Parathyroid adenoma (tissue), 2 donors: Measurements from ENCODE around the gene LBX2.

Experiments
- H2AFZ ChIP-seq: fragments of 300-600 bp; sonication (generic); one replicate; pipeline ENCODE4 v1.7.0; 2017; ENCODE audit warnings: antibody characterized with exemption, mild to moderate bottlenecking
- H3K27ac ChIP-seq: fragments of 300-600 bp; sonication (generic); one replicate; pipeline ENCODE4 v1.7.0; 2017
- H3K27me3 ChIP-seq: fragments of 300-600 bp; sonication (generic); one replicate; pipeline ENCODE4 v1.7.0; 2017; ENCODE audit warnings: low read length; ENCODE audit not compliant: control insufficient read depth, insufficient read depth
- H3K36me3 ChIP-seq: fragments of 300-600 bp; sonication (generic); one replicate; pipeline ENCODE4 v1.7.0; 2017; ENCODE audit warnings: low read length; ENCODE audit not compliant: control insufficient read depth, insufficient read depth
- H3K4me1 ChIP-seq: fragments of 300-600 bp; sonication (generic); one replicate; pipeline ENCODE4 v1.7.0; 2017; ENCODE audit warnings: control low read depth
- H3K4me2 ChIP-seq: fragments of 300-600 bp; sonication (generic); one replicate; pipeline ENCODE4 v1.7.0; 2017; ENCODE audit warnings: low read length
- H3K4me3 ChIP-seq: fragments of 300-600 bp; sonication (generic); one replicate; pipeline ENCODE4 v1.7.0; 2017; ENCODE audit warnings: low read depth, low read length
- H3K79me2 ChIP-seq: fragments of 300-600 bp; sonication (generic); one replicate; pipeline ENCODE4 v1.7.0; 2017; ENCODE audit warnings: control low read depth
- H3K9ac ChIP-seq: fragments of 300-600 bp; sonication (generic); one replicate; pipeline ENCODE4 v1.7.0; 2017; ENCODE audit warnings: mild to moderate bottlenecking
- H3K9me3 ChIP-seq: fragments of 300-600 bp; sonication (generic); one replicate; pipeline ENCODE4 v1.7.0; 2017; ENCODE audit warnings: low read length; ENCODE audit not compliant: control insufficient read depth
- CTCF ChIP-seq: fragments of 300-600 bp; sonication (generic); IDR thresholded peaks from one replicate; pipeline ENCODE4 v1.7.0; 2017; ENCODE audit warnings: antibody characterized with exemption, mild to moderate bottlenecking
- donor health status: primary hyperparathyroidism.

The LBX2 gene

GRCh38 chr2:74497777-74498499 is 1.5 kb downstream of the LBX2 start:
- no peak for TF ChIP-seq CTCF
- H3K79me2 ChIP-seq, result no peaks in the 10 kb centered on the region
- H3K4me1 ChIP-seq, result peaks cover 10% of the 10 kb centered on the region
- no peaks in the 10 kb centered on the region for H3K9me3 ChIP-seq
- no peaks in the 10 kb centered on the region for H3K27me3 ChIP-seq
- H2AFZ ChIP-seq, result no peak overlapping the region
- H3K4me3 ChIP-seq, result no peak overlapping the region
- H3K9ac ChIP-seq, result no peak overlapping the region
- no peak overlapping the region for H3K27ac ChIP-seq
- no peaks in the 10 kb centered on the region for H3K36me3 ChIP-seq
- H3K4me2 ChIP-seq, result peak overlapping the region; percentile 7

- Histone ChIP-seq H3K4me1 (peaks cover 10% of the 10 kb centered on the region), H3K79me2 (no peaks in the 10 kb centered on the region), H2AFZ (no peak overlapping the region), H3K4me2 (no peak overlapping the region), H3K27ac (no peak overlapping the region), H3K9me3 (no peaks in the 10 kb centered on the region), H3K4me3 (no peak overlapping the region), H3K36me3 (no peaks in the 10 kb centered on the region), H3K9ac (no peak overlapping the region), H3K27me3 (no peaks in the 10 kb centered on the region)
- no peak for TF ChIP-seq CTCF
These were observed 2.2 kb downstream of the LBX2 start for GRCh38 chr2:74496997-74497776.

- H3K36me3 ChIP-seq, result no peaks in the 10 kb centered on the region
- no peak for TF ChIP-seq CTCF
- H3K79me2 ChIP-seq, result no peaks in the 10 kb centered on the region
- no peak overlapping the region for H2AFZ ChIP-seq
- H3K4me1 ChIP-seq, result peaks cover 10% of the 10 kb centered on the region
- no peak overlapping the region for H3K4me3 ChIP-seq
- no peaks in the 10 kb centered on the region for H3K27me3 ChIP-seq
- no peak overlapping the region for H3K4me2 ChIP-seq
- H3K9me3 ChIP-seq, result no peaks in the 10 kb centered on the region
- no peak overlapping the region for H3K9ac ChIP-seq
- H3K27ac ChIP-seq, result no peak overlapping the region
These were observed 4.0 kb downstream of the LBX2 start for GRCh38 chr2:74495440-74495839.

GRCh38 chr2:74493546-74493945 is 5.9 kb downstream of the LBX2 start:
- no peak overlapping the region for H3K4me2 ChIP-seq
- no peak overlapping the region for H3K4me3 ChIP-seq
- H3K27ac ChIP-seq, result no peak overlapping the region
- no peaks in the 10 kb centered on the region for H3K27me3 ChIP-seq
- no peaks in the 10 kb centered on the region for H3K36me3 ChIP-seq
- no peaks in the 10 kb centered on the region for H3K9me3 ChIP-seq
- H2AFZ ChIP-seq, result no peak overlapping the region
- no peaks in the 10 kb centered on the region for H3K79me2 ChIP-seq
- no peaks in the 10 kb centered on the region for H3K4me1 ChIP-seq
- H3K9ac ChIP-seq, result no peak overlapping the region
- no peak for TF ChIP-seq CTCF
